NCI-H1105 treated with DMSO at 0.1 percent for 48 hours (cell line): ENCODE data around the gene TBATA.

Experiments used
- DNase-seq: peaks from one replicate; lab custom pipeline; 2025; lab: John Stamatoyannopoulos, UW

The TBATA gene

GRCh38 chr10:70742537-70743429 is 42.4 kb downstream of the TBATA start:
- DNase-seq = no peak

GRCh38 chr10:70740406-70741288 is 44.5 kb downstream of the TBATA start:
- no peak for DNase-seq

- no peak for DNase-seq
Measured at GRCh38 chr10:70738761-70739121, 46.4 kb downstream of the TBATA start.

- no peak for DNase-seq
Measured at GRCh38 chr10:70738006-70738760, 47.0 kb downstream of the TBATA start.

- DNase-seq = no peak
Measured at GRCh38 chr10:70737250-70737649, 47.9 kb downstream of the TBATA start.

GRCh38 chr10:70736525-70736924 is 48.7 kb downstream of the TBATA start:
- no peak for DNase-seq

- DNase-seq = no peak
Measured at GRCh38 chr10:70735161-70735560, 50.0 kb downstream of the TBATA start.

GRCh38 chr10:70733051-70733450 is 52.1 kb downstream of the TBATA start:
- no peak for DNase-seq

GRCh38 chr10:70732569-70732968 is 52.6 kb downstream of the TBATA start:
- DNase-seq = no peak

GRCh38 chr10:70730955-70731354 is 54.2 kb downstream of the TBATA start:
- no peak for DNase-seq

GRCh38 chr10:70729763-70730357 is 55.3 kb downstream of the TBATA start:
- peak; percentile 84 for DNase-seq

GRCh38 chr10:70728328-70728727 is 56.8 kb downstream of the TBATA start:
- no peak for DNase-seq

- no peak for DNase-seq
Measured at GRCh38 chr10:70726909-70727495, 58.2 kb downstream of the TBATA start.

- no peak for DNase-seq
Measured at GRCh38 chr10:70723771-70724170, 61.4 kb downstream of the TBATA start.

GRCh38 chr10:70722820-70723424 is 62.3 kb downstream of the TBATA start:
- DNase-seq = no peak
